Non-pigmented ciliary epithelial cell (primary cell): Measurements from ENCODE around the gene HOXA13.

ENCODE experiments used
- DNase-seq: peaks from one replicate; pipeline ENCODE4 v3.0.0-alpha.2; 2010; ENCODE audit warnings: low read depth

HOXA13 gene

DNA sequence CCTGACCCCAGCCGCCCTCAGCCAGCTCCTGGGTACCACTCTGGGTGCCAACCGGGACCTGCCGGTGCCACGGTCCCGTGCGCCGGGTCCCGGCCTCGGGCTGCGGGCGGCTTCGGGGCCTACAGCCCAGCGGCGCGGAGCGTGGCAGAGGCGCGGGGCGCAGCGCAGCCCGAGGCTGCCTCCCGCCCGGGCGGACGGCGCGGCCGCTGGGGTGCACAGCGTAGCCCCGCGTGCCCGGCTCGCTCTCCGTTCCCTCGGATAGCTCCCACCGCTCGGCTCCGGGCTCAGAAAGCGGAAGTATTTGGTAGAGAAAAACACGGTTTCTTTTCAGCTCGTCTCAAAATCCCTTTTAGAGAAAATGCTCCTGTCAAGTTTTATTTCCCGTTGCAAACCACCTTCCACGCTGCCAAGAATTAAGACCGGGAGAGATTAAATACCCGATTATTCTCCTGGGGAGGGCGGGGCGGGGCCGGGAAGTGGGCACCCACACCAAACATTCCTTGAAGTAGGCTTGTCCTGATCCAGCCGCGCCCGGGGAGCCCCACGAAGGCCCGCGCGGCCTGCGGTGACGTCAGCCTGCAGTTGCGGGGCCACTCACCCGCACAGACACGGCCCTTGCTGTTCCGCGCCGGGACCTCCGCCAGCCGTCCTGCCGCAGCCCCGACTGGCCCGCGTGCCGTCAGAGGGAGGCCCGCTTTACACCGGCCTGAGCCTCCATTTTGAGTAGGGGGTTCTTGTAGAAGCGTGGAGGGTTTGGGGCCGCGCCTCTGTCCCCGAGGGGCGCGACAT lies 7.2 kb downstream of the HOXA13 start:
- no peak for DNase-seq

DNA sequence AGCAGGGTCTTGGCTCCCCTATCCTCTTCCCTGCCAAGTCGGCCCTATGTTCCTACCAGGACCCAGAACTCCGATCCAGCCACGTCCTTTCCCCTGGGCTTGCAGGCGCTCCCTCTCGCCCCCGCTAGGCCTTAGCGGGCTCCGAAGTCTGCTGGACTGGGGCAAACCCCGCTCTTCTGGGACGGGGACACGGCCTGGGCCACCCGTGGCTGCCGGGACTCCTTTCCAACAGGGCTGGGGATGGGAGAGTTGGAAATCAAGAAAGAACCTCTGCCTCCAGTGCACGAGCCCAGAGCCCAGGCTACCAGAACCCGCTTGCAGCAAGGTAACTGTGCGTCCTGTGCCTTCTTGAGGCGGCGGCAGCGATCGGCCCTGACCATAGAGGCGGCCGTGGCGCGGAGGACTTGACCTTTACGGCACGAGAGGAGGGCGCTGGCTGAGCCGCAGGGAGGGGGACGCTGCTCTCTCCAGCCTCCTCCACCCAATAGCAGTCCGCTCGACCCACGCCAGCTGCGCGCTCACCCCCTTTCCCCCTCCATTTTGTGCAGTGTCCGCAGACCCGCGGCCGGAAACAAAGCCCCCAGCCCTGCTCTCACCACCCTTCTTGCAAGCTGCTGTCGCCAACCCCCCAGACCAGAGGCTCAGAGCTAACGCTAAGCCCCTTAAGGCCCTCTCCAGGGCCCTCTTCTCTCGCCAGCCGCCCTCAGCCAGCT lies 7.9 kb downstream of the HOXA13 start:
- DNase-seq: no peak

DNA sequence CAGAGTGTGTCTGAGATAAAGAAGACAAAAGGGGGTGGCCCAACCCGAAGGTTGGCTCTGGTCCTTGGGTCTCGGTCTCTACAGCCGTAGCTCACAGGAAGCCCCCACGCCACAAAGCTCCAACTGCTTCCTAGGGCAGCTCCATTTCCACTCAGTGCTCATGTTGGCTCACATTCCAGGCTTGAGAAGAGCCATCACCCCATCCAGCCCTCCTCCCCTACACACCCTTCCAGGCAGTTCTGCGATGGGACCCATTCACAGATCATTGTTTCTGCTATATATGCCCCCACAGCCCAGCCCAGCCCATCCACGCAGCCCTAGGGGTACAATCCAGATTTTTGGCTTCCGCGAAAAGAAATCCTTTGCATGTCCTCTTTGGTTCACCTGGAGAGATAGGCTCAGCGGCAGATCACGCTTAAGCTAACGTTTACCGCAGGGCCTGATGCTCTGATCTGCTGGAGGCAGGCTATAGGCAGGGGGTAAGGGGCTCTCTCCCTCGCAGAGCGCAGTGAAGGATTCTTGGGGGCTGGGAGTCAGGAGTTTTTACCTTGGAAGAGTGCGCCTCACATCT lies 8.6 kb downstream of the HOXA13 start:
- DNase-seq: no peak

DNA sequence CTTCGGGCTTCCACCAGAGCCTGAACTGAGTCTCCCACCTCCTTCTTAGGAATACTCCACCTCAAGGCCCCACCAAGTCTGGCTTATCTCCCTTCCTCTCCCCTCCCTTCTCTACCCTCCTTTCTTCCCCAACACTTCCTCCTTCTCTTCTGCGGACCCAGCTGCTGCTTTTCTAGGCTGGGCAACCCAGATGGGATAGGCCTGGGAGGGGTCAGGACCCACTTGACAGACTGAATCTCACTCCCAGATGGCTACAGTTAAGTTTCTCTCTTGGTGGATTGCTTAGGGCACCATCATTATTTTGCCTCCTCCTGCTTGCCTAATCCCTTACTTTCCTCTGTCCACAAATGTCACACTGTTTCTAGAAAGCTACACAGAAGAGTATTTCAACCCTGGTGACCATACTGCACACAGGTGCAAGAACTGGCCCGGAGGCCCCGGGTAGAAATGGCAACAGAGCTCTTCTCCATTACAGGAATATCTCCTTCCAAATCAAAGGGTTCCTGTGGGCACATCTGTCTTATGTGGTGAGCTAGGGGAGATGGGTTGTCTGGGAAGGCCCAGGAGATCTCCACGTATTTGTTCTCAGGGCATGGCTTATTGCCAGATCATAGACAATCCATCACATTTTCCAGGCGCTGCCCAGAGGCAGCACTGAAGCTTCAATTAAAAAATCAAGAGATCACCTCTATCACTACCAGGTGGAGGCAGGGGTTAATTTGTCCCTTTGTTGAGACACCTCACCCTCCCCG lies 9.7 kb downstream of the HOXA13 start:
- no peak for DNase-seq

DNA sequence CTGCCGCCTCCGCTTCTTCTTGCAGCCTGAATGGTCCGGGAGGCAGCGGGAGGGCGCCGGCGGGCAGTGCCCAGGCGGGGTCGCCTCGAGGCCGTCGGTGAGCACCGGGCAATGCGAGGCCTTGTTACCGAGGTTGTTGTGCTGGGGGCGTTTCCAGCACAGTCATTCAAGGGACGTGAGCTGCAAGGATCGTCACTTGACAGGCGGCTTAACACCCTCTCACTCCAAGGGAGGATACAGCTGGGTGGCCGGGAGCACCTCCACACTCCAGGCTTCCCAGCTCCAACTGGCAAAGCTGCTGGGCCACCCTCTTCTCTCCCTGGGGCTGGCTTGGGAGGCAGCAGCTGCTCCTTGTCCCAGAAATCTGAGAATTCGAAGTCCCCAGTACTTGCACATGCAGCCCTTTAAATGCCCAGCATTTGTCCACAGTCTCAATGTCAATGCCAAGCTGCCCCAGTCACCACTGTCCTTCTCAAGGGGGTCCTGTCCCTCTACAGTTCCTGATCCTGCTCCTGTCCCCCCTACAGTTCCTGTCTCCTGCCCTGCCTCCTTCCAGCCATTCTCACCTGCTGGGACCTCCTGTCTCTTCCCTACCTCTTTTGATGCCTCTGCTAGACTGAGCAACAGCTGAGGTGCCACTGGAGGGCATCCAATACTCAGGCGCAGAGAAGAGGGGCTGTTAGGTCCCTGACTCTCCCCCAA lies 10.4 kb downstream of the HOXA13 start:
- no peak for DNase-seq

DNA sequence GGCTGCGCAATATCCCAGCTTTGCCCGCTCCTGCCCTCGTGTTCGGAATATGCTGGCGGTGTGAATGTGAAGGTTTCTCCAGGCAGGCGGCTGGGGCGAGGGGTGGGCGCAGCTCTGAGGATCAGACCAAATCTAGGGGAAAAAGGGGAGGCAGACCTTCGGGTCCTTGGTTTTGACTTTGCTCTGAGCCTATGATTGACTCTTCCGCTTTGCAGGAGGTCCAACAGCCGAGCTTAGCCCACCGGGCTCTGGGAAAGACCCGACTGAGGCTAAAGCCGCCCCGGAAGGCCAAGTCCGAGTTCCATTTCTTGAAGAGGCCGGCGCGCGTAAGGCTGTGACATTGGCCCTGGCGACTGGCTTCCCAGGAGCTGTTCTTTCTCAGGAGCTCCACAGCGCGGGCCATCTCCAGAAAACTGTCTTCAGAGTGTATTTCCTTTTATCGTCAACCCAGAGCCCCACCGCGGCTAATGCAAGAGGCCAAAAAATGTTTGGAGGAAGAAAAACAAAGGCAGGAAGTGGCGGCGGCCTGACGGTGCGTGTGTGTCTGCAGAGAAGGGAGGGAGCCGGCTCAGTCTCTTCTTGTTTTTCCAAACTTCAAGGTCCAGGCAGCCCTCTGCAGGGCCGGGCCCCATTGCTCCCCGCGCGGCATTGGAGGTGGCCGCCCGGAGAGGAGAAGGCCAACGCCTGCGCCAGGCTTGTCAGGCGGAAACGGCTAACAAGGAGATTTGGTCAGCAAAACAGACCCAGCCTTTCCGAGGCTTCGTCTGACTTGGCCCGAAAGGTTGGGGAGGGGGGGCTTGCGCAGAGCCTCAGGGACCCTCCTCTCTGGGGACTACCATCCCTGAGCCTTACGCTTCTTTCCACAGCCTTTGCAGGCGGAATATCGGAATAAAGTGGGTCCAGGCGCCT lies 11.3 kb downstream of the HOXA13 start:
- DNase-seq: no peak

DNA sequence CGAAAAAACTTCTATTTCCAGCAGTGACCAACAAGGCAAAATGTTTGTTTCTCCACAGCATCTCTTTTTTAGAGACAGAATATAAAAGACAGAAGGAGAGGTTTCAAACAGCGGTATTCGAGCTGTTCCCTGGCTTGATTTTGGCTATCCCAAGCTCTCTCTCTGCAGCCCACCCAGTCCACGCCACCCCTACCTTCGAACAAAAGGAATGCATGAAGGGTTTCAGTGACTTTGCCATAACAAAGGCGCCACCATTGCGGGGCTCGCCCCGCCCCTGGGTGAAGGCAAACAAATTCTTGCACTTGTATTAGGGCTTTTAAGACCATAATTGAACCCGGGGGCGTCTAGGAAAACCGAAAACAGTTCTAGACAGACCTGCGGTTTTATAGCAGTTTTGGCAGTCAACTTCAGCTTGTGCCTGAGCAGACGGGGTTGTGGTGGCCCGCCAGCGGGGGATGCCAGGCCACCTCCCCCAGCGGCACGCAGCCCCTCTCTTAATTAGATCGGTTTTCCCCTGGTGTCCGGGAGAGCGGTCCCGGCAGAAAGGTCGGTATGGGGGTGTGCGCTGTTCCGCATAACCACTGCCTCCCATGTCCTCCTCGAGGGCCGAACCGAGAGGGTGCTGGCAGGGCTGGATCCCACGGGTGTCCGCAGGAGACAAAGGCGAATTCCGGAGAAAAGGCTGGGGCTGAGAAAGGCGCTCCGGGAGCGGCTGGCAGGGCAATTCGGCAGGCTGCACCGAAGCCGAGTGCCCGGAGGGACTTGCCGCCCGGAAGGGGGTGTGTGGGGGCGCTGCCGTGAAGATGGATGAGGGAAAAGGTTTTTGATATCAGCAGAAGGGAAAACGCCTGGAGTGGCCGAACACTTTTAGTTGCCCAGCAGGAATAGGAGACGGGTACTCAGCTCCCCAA lies 12.2 kb downstream of the HOXA13 start:
- DNase-seq: no peak

DNA sequence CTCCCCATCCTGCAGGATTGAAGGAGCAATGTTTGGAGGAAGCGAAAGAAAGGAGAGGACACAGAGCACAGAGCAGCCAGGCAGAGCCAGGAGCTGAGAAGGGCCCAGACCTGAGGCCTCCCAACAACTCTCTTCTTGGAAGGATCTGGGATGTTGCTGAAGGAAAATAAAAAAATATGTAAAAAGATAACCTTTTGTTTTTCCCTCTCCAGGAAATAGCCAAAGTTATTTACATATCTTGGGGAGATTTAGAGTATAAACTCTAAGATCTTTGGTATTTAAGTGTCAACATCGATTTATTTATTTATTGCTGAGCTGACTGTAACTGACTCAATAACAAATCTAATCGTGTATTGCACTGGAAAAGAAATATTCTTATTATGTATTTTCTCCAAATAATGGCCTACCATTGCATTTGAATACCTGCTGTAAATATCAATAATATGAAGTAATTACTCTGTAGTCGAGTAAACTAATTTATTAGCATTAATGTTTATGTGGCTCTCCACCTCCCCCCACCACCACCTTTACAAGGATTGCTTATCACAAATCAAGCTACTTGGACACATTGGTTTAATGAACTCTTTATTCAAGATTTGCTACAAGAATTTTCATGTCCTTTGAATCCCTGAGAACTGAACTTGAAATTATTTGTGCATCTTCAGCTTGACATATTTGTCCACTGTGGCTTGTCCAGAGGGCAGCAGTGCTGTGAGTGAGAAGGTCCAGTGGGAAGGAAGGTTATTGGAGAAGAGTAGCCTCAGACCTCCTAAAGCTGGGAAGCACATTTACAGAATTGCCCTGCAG lies 13.0 kb downstream of the HOXA13 start:
- no peak for DNase-seq

DNA sequence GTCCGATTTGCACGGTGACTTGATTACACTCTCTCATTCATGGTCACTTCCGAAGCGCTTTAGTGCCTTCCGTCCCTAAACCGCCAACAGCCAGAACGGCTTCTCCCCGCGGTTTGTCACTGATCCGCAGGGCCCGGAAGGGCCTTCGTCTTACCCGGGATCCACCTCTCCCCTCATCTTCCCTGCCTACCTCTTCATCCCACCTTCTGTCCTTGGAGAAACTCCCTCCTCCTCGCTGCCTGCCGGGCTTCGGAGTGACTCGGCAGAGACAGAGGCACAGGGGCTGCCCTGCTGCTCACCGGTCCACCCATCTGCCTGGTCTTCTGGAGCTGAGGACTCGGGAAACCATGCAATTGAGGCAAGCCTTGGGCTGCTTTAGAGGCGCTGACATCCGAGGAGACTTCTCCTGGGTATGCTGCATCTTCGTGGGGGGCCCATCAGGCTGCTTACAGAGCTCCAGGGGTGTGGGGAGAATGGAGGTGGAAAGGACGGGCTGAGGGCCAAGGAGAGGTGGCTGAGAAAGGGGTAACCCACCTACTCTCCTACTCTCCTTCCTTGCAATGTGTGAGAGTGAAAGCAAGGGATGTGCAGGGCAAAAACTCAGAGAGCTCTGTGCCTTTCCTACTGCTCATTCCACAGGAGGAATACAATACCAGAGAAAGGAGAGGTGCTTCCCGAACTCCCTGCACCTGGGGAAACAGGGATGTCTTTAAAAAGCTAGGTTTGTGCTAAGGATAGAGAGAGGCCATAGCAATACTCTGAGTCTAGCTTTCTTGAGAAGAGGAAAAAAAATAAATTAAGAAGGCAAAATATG lies 13.8 kb downstream of the HOXA13 start:
- DNase-seq: no peak

DNA sequence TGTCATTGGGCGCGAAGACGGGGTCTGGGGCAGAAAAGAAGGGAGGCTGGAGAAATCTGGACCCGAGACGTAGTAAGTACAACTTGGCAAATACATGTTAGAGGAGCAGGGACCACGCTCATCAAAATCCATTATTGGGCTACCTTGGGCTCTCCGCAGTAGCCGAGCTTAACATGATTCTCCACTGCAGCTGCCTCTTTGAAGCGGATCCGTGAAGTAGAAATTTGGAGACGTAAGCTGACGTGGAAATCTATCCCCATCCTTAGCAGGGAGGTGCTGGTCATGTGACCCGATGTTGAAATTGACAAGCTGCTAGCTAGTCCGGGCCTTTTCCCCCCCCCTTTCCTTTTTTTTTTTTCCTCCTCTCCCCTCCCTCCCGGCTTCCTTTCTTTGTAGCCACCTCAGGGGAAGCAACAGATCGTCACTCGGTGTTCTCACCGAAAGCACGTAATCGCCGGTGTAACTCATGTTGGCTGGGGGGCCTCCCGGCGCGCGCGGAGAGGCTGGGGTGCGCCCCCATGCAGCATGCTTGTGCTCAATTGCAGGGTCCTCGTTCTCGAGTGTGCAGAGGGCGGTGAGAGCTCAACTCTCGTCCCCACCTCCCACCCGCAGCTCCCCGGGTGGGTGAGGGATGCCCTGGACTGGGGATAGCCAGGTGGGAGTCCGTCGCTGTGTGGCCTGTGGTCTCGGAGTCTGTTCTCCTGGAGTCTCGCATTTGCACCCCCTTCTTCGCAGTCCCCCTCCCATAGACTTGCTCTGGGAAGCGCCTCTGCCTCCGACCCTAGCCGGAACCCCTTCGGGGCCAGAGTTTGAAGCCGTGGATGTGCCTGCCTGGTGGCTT lies 14.7 kb downstream of the HOXA13 start, which contains the start of gene HOXA11:
Gene HOXA11, minus strand, starts transcription at position 220 of the 841 bp plus-strand sequence. Its CDS starts 88 bp downstream, at position 132.
- DNase-seq: no peak

DNA sequence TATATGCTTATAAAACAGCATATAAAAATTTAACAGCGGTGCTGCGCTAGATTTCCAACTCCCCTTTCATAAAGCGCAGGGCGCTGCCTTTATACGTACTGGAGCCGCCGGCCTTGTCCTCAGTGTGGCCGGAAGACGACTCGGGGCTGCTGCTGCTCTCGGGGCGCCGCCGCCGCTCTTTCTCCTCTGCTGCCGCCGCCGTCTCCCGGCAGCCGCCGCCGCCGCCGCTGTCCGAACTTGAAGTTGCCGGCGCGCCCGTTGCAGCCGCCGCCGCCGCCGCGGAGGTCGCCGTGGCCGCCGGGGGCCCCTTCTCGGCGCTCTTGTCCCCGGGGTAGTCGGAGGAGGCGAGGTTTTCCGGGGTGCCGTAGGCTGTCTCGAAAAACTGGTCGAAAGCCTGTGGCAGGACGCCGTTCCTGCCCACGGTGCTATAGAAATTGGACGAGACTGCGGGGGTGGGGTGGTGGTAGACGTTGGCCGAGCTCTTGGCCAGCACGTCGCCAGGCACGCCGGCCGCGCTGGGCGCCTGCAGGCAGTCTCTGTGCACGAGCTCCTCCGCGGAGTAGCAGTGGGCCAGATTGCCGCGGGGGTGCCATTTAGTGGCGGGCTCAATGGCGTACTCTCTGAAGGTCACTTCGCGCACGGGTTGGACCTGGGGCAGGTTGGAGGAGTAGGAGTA lies 15.4 kb downstream of the HOXA13 start:
- DNase-seq: no peak

DNA sequence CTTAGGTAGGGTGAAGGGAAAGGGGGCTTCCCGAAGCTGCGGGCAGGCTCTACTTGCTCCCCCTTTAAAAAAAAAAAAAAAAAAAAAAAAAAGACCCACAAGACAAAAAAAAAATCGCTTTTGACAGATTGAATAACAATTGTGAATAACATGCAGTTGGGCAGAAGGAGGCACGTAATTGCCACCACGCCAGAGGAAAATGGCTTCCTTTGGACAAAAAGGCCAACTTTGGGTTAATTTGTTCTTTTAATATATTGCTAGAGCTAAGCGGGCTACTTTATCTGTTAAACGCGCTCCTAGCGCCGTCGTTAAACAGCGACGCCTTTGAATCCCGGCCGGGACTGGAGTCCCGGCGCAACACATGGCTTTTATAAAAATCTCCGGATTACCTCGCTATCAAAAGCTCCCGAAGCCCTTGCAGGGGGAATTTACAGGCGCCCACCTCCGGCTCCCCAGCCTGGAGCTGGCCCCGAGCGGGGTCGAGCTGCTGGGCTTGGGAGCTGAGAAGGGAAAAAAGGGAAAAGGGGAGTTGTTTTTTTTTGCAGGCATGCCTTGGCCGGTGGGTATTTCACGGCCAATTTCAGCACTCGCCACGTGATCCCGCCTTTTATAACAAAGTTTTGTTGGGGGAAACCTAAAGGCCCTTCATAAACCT lies 16.1 kb downstream of the HOXA13 start:
- no peak for DNase-seq

DNA sequence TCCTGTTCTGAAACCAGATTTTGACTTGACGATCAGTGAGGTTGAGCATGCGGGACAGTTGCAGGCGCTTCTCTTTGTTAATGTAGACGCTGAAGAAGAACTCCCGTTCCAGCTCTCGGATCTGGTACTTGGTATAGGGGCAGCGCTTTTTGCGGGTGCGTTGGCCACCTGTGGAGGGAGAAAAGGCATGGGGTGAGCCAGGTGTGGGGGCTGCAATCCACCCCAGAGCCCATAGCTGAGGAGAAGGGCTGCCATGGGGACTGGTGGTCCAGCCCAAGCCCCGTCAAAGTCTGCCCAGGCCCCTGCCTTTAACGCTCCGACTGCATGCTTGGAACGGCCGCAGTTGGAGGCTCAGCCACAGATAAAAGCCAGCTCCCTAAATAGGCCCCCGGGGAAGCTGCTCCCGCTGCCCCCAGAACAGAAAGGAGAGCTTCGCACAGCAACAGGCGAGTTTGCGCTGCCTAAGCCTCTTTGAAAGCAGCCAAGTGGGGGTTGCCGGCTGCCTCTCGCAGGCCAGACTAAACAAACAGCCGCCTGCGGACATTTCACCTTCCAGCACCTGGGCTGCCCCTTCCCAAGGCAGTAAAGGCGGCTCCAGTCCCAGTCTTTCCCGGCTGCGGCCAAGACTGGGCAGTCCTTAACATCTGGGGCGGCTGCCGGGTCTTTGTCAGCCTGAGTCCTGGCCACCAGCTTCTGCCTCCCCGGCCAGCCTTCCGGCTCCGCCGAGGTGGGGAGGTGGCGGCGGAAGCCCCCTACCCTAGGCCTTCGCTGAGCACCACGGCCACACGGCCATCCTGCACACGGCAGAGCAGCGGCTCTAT lies 16.8 kb downstream of the HOXA13 start:
- no peak for DNase-seq

DNA sequence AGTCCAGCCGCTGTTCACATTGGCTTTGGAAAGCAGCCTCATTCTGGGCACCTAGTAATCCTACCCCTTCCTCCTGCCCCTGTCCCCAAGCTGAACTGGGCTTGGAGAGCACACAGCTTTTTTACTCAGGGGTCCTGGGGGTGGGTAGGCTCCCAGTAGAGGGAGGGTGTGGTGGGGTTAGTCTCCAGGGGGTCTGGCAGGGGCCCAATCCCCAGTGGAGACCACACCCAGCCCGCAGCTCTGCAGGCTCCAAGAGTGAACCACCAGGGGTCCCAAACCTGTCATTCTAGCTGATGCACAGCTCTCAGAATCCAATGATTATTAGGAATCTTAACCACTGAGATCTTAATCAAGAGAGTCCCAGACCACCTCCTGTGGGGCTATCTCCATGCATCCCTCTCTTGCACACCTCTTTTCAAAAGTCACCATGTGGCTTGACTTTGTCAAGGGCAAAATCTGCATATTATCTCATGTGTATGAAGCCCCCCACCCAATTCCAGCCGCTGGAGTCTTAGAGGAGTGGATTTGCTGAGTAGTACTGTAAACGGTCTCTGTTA lies 17.5 kb downstream of the HOXA13 start:
- no peak for DNase-seq
